Ramos (cell line): ENCODE data around the gene SLC9A7.
"Not testable (repeated sequence)": the region's sequence is repeated elsewhere in the genome, so short reads cannot be mapped to it uniquely, and the experiment has no call there.

Source experiments
- in situ Hi-C: fragments of 300-500 bp; cut with MboI; formaldehyde crosslinking; loops from one replicate; pipeline ENCODE4 v1.14.3; 2022; ENCODE audit warnings: low sequenced_read_pairs; ENCODE audit not compliant: unreplicated experiment

SLC9A7 gene

DNA sequence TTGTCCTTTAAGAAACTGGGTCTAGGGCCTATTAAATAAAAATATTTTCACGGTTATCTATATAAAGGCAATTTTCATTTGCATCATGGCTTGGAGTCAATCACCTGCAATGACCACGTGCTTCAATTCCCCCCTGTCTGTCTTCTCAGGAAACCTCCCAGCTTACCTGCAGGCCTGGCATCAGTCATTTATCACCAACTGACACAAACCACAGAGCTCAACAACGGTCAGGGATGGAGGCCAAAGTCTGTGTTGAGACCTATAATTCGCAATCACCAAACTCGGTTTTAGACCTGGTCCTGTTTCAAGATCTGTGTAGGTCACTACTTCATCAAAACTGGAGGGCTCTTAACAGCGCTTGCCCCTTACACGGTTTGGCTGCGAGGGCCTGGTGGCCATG, 1.9 kb downstream of the SLC9A7 start:
- in situ Hi-C loops, result no loop called here

DNA sequence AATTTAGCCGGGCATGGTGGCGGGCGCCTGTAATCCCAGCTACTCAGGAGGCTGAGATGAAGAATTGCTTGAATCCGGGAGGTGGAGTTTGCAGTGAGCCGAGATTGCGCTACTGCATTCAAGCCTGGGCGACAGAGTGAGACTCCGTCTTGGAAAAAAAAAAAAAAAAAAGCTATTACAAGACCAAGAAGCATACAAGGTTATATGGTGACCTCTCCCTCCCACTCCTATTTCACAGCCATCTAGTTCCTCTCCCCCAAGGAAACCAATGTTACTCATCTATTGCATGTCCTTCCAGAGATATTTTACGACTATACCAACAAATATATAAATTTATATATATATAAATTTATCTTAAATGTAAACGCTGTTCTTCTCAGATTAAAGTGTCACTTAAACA, 3.2 kb downstream of the SLC9A7 start:
- in situ Hi-C loops, result no loop called here

DNA sequence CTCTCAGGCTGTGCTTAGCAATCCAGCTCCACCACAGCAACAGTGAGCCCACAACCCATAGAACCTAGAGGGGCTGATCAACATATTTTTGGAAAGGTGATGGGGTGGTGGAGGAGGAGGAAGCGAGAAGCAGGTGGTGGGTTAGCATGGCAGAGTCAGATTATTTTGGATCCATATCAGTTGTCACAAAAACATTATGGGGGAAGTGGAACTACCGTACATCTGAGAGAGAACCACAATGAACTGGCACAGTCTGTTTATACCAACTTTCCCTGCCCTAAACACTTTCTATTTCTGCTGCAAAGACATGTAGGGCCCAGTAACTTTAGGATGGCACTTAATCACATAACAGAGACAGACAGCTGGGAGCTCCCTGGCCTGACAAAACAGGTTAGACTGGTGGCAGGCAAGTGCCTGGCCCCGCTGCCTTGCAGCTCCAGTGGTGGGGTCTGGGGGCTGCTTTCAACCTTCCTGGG, 4.3 kb downstream of the SLC9A7 start:
- in situ Hi-C loops, result no loop called here

DNA sequence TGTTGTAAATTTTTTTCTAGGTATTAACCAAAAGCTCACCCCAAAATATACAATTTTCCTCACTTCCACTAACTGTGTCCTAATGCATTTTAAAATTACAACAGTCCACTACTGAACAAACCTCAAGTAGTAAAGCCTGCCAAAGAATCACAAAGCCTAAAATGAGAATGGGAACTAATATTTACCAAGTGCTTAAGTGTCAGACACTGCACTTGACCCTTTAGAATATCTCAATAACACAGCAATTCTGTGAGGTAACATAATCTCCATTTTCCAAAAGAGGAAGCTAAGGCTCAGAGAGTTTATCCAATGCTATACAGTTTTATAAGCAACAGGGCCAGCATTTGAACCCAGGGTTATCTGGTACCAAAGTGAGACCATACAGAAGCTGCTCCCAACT, 4.9 kb downstream of the SLC9A7 start:
- in situ Hi-C loops, result no loop called here

DNA sequence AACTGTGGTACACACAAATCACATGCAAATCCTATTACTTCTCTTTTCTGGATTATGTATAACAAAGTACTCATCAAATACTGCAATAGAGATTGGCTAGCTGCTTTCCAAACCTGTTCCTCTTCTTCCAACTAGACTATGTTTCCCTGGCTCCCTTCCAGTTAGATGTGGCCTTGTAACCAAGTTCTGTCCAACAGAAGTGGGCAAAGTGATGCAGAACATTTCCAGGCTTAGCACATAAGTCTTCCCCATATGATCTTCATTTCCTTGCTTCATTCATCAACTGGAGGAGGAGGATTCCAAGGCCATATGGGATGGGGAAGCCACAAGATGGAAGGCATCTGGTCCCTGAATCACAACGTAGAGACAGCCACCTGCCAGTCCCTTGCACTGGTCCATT, 8.0 kb downstream of the SLC9A7 start:
- in situ Hi-C loops, result no loop called here

DNA sequence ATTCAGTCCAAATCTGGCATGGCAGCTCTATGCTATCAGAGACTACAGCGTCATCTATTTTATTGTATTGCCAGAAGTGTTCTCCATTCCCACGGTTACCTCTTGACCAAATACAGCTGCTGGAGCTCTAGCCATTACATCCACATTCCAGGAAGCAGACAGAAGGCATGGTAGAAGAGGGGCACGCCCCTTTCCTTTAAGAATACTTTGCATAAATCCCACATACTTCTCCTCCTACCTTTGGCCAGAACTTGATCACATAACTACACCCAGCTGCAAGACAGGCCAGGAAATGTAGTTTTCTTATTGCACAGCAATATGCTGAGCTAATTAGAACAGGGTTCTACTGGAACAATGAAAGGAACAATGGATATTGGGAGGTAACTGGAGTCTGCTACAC, 14.9 kb downstream of the SLC9A7 start:
- in situ Hi-C loops, result no loop called here

DNA sequence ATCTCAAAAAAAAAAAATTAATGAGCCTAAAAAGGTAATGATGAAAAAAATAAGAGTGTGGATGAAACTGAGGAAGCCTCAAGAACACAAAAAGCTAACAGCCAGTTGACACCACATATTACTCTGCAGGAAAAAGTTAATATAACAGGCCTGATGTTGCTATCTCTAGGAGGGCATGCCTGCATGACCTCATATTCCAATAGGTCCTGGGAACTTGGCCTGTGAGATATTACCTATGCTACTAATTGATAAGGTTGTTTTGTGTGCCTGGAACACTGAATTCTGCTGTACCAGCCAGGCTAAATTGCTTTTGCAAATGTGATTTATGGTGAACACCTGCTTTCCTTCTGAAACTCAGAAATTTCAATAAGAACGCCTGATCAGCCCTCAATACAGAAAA, 15.9 kb downstream of the SLC9A7 start:
- in situ Hi-C loops, result no loop called here

DNA sequence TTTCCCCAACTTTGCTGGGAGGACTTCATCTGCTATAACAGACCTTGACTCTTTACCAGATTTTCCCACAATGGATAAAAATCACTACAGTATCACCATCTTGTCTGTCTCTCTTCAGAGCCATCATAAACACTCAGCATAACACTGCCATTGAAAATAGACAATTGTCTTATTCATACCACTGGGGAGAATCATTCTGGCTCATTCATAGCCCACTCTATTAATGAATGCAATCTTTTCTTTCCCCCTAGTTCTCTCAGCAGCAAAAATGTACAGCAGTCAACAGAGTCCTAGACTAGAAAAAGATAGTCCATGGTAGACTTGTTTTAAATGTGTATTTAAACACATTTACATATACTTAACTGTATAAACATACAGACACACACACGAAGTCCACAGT, 19.2 kb downstream of the SLC9A7 start:
- in situ Hi-C loops, result no loop called here

DNA sequence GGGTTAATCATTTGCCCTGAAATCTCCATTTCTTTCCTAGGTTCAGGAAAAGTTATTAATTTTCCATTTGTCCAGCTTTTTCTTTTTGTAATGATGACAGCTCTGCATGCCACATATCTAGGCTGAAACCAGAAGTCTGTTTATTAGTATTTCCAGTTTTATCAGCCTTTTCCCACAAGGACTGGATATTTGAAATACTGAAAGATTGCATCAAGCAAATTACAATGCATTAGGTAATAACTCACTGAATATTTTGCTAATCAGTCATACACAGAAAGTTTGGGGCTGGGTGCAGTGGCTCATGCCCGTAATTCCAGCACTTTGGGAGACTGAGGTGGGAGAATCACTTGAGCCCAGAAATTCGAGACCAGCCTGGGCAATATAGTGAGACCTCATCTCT, 21.5 kb downstream of the SLC9A7 start:
- in situ Hi-C loops, result no loop called here

DNA sequence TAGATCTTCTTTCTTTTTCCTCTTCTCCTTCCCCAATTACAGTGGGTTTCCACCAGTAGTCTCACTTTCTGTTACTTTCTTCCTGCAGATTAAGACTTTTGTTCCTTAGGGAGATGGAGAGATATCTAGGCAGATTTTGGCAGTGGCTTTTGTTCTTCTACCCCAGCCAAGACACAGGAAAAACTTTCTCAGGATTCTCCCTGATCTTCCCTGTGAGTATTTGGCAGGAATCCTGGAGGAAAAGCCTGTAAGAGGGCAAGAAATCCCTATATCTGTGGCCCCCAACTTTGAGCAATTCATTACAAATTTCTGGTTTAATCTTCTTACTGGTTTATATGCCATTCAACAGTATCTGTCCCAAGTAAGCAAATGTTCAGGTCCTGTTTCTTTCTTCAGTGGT, 21.9 kb downstream of the SLC9A7 start:
- in situ Hi-C loops, result no loop called here

DNA sequence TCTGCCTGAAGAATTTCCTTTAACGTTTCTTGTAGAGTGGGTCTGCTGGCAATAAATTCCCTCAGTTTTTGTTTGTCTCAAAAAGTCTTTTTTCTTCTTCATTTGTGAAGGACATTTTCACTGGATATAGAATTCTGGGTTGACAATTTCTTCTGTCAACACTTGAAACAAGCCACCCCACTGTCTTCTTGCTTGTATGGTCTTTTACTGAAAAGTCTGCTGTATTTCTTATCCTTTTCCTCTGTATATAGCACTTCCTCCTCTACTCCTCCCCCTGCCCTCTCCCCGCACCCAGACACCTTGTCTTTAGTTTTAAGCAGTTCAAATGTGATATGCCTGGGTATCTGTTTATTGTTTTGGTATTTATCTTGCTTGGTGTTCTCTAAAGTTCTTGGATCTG, 23.3 kb downstream of the SLC9A7 start:
- in situ Hi-C loops, result no loop called here

DNA sequence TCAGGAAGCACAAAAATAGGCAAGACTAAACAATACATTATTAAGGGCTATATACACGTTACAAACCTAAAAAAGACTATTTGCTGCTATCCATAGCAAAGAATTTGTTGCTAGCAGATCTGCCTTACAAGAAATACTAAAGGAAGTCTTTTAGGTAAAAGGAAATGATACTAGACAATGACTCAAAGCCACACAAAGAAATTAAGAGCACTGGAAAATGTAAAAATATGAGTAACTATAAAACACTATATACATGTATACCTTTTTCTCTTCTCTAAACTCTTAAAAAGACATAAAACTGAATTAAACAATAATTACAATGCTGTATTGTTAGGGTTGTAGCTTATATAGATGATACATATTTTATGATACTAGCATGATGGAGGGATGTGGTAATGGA, 25.7 kb downstream of the SLC9A7 start:
- in situ Hi-C loops, result no loop called here

DNA sequence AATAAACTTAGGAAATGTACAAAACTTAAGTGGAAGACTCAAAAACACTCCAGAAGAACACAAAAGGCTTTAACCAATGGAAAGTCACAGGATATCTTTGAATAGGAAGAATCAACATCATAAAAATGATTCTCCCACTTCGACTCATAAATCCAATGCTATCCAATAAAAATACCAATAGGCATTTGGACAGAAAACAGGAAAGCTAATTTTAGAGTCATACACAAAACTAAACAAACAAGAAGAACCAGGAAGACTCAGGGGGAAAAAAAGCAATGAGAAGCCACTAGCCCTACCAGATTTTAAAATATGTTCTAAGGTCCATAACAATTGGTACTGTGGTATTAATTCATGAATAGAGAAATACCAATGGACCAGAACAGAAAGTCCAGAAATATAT, 28.2 kb downstream of the SLC9A7 start:
- in situ Hi-C loops, result no loop called here

DNA sequence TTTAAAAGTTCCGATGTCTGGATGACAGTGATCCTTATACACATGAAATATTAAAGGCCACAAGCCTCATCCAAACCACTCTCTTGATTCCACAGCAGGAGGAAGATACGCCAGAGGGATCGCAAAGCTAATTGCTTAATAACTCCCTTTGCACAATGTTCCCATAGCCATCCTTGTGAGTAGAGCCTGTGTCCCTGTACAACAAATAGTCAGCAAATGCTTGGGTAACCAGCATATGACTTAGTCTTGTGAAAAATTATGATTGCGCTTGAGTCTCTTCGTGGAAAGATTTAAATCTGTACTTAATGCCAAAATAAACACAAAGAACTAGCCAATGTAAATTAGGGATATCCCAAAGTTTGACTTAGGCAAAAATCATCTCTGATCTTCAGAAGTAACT, 31.5 kb downstream of the SLC9A7 start:
- in situ Hi-C loops, result no loop called here

DNA sequence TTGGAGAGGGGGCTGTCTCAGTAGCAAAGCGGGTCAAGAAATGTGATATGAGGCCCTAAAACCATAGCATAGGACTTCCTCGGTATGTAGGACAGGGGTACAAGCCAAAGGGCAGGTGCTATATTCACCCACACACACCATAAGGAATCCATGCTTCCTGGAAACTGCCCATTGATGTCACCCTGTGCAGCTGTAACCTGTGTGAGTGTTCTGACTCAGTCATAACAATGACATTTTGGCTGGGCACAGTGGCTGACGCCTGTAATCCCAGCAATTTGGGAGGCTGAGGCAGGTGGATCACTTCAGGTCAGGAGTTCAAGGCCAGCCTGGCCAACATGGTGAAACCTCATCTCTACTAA, 35.4 kb downstream of the SLC9A7 start:
- in situ Hi-C loops, result not testable (repeated sequence)

DNA sequence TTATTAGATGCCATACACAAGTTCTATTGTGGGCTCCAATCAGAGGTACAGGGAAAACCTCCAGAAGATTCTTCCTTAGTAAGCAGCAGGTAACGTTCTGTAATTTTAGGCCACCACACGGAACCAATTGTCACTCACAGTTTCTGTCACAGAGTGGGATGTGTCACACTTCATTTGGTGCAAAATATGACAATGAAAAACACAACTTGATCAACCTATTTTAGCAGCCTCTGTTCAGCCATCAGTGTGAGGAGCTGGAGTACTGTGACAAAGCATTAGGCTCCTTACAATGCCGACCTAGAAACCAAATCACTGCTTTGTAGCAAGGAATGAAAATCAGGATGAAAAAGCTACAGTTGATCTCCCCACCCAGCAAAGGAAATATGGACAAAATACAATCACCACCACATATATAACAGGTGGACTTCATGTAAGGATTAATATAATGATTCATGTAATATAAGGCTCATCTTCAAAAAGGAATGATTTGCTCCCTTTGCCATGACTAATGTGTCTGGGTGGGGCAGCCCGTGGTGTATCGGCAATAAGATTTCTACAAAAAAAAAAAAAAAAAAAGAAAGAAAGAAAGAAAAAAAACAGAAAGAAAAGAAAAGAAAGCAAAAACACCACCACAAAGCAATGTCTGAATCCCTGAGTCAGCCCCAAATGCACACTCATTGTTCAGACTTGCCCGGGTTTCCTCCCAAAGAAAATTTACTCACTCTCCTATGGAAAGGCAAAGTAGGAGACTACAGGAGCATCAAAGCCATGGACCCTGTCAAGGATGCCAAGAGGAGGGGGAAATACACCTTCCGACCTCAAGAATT, 36.0 kb downstream of the SLC9A7 start:
- in situ Hi-C loops, result no loop called here

DNA sequence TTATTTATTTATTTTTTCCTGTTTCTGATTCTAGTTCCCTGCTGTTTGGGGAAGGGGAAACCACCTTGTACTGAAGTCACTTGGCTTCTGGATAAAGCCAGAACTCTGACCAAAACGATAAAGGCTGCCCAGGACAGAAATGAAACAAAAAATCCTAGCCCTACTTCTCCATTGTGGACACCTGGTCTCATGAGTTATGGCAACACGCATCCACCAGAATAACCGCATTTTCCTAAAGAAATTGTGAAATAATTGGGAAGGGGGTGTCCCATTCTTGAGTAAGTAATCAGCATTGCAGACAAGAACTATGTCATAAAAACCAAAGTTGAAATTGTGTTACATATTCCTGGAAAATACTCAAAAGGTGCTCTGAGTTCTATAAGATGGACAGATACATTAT, 42.1 kb downstream of the SLC9A7 start:
- in situ Hi-C loops, result no loop called here

DNA sequence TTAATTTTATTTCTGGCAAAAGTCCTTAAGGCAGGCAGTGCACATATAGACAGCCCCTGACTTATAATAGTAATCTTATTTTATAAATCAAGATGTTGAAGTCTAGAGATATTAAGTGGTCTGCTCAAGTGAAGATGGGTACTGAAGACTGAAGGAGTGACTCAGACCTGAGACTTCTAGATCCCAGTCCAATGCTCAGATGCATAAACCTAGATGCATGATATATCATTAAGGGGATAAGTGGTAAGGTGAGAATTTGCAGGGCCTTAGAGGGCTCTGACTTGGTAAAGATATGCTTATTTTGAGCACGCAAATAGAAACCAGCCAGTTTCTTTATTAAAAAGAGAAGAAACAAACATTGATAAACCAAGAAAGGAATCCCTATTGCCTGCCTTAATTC, 42.9 kb downstream of the SLC9A7 start:
- in situ Hi-C loops, result no loop called here

DNA sequence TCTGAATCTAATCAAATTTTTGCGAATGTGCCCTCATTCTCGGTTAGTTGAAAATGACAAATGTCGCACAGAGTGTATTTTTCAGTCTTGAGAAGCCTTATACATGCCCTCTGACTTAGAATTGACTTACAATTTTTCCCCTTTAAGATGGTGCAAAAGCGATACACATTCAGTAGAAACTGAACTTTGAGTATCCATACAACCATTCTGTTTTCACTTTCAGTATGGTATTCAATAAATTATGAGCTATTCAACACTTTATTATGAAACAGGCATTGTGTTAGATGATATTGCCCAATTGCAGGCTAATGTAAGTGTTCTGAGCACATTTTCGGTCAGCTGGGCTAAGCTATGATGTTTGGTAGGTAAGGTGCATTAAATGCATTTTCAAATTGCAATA, 43.4 kb downstream of the SLC9A7 start:
- in situ Hi-C loops, result no loop called here

DNA sequence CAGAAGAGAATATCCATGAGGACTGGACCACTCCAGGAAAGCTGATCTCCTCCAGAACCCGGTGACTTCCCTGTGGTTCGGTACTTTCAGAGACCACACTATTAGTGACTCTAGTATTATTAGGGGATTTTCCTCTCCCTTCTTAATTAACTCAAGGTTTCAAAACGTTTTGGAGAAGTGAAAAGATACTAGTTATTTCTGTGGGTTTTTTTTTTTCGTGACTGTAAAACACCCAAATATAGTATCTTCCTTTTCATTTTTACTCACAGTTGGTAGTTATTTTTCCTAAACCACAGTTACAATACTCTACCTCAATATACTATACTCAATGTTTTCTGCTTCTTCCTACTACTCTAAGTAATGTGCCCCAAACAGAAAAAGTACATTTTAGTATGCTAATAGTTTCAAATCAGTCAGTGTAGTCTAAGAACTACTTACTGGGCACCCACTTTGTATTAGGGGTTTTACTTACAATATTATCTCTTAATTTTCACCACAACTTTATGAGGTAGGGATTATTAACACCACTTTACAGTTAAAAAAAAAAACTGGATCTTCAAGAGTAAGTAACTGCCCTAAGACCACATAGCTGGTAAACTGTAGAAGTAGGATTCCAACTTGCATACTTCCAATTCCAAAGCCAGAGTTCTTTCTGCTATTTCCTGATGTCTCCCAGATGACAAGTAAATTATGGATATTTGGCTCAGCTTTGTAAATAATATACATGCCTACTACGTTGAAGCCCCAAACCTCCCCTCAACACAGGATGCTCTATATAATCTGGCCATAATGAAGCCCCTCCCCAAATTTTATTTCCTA, 45.0 kb downstream of the SLC9A7 start:
- in situ Hi-C loops, result no loop called here

DNA sequence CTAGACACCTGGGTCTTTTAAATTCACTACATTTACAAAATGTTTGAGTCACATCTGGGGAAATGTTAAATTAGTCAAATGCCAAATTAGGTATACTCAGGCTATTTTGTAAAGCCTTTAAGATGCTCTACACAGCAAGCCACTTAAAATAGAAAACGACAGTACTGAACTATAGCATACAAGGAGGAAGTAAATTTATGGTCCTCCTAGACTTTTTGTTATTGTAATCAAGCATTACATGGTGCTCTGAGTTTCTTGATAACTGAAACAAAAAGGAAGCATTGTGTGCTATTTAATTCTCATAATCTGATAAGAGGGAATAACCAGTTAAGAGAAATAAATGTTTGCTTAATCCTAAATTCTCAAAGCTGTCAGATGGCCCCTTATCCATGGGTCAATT, 46.2 kb downstream of the SLC9A7 start:
- in situ Hi-C loops, result no loop called here
